Activated CD8-positive, alpha-beta memory T cell treated with anti-CD3 and anti-CD28 coated beads, Interleukin-2, amount 50 U/mL, for 1 hour (primary cell): Measurements from ENCODE around the gene FRMD3.

Experiments used
- DNase-seq: peaks from one replicate; pipeline ENCODE4 v3.0.0-alpha.2; 2020; ENCODE audit errors: extremely low read depth

The FRMD3 gene

GRCh38 chr9:83432877-83433550 is 105.2 kb downstream of the FRMD3 start:
- DNase-seq = no peak

- no peak for DNase-seq
Measured at GRCh38 chr9:83432104-83432627, 106.0 kb downstream of the FRMD3 start.

- no peak for DNase-seq
Measured at GRCh38 chr9:83431101-83432060, 106.8 kb downstream of the FRMD3 start.

GRCh38 chr9:83430681-83431080 is 107.5 kb downstream of the FRMD3 start:
- DNase-seq = no peak

- DNase-seq = no peak
Measured at GRCh38 chr9:83429229-83429628, 109.0 kb downstream of the FRMD3 start.

- DNase-seq = no peak
Measured at GRCh38 chr9:83425240-83425639, 113.0 kb downstream of the FRMD3 start.

GRCh38 chr9:83424831-83425230 is 113.4 kb downstream of the FRMD3 start:
- DNase-seq = no peak

GRCh38 chr9:83423815-83424707 is 114.1 kb downstream of the FRMD3 start:
- no peak for DNase-seq

GRCh38 chr9:83422527-83422926 is 115.7 kb downstream of the FRMD3 start:
- no peak for DNase-seq

GRCh38 chr9:83420486-83420885 is 117.7 kb downstream of the FRMD3 start:
- DNase-seq = no peak

- no peak for DNase-seq
Measured at GRCh38 chr9:83419961-83420360, 118.2 kb downstream of the FRMD3 start.

GRCh38 chr9:83418283-83418682 is 119.9 kb downstream of the FRMD3 start:
- DNase-seq = no peak

GRCh38 chr9:83413367-83413766 is 124.8 kb downstream of the FRMD3 start:
- DNase-seq = no peak

GRCh38 chr9:83410701-83411100 is 127.5 kb downstream of the FRMD3 start:
- DNase-seq = no peak

GRCh38 chr9:83406921-83407320 is 131.3 kb downstream of the FRMD3 start:
- no peak for DNase-seq

GRCh38 chr9:83405759-83406158 is 132.4 kb downstream of the FRMD3 start:
- DNase-seq = no peak

- no peak for DNase-seq
Measured at GRCh38 chr9:83403527-83404238, 134.5 kb downstream of the FRMD3 start.

GRCh38 chr9:83401328-83401900 is 136.8 kb downstream of the FRMD3 start:
- no peak for DNase-seq

- DNase-seq = no peak
Measured at GRCh38 chr9:83396813-83397212, 141.4 kb downstream of the FRMD3 start.

- no peak for DNase-seq
Measured at GRCh38 chr9:83396342-83396741, 141.9 kb downstream of the FRMD3 start.

GRCh38 chr9:83392228-83392627 is 146.0 kb downstream of the FRMD3 start:
- DNase-seq = no peak
